Activated CD4-positive, alpha-beta T cell treated with anti-CD3 and anti-CD28 coated beads for 36 hours (primary cell): ENCODE measurements around the gene SPAG16. TPM values are rescaled to one million over a fixed set of nuclear protein-coding genes. Genes with fewer than 3 reads are reported as not detected.
"Not testable (repeated sequence)": the region's sequence is repeated elsewhere in the genome, so short reads cannot be mapped to it uniquely, and the experiment has no call there.

Experiments
- ATAC-seq: fragments of 200-7000 bp; cut with Tn5 transposase; one replicate; pipeline ENCODE4 v1.10.0; 2021; ENCODE audit warnings: mild to moderate bottlenecking, moderate library complexity
- CTCF ChIA-PET: fragments of 350-600 bp; sonication (Branson Sonifier 250); formaldehyde crosslinking; loops from one replicate; lab custom pipeline; 2021; ENCODE audit warnings: antibody characterized with exemption; lab: Charles Lee
- POLR2A ChIA-PET: fragments of 350-600 bp; sonication (Branson Sonifier 250); formaldehyde crosslinking; loops from one replicate; lab custom pipeline; 2021; ENCODE audit warnings: antibody characterized with exemption, inconsistent platforms; lab: Charles Lee
- DNase-seq: peaks from one replicate; pipeline ENCODE4 v3.0.0-alpha.2; 2020
- H3K27ac Mint-ChIP-seq: one replicate; pipeline ENCODE4 v1.8.0; 2021; ENCODE audit warnings: mixed read lengths
- H3K27me3 Mint-ChIP-seq: one replicate; pipeline ENCODE4 v1.8.0; 2021; ENCODE audit warnings: mixed read lengths
- H3K36me3 Mint-ChIP-seq: one replicate; pipeline ENCODE4 v1.8.0; 2021; ENCODE audit warnings: low read depth, mixed read lengths
- H3K4me1 Mint-ChIP-seq: one replicate; pipeline ENCODE4 v1.8.0; 2021; ENCODE audit warnings: mixed read lengths
- H3K4me3 Mint-ChIP-seq: one replicate; pipeline ENCODE4 v1.8.0; 2021; ENCODE audit warnings: mild to moderate bottlenecking, moderate library complexity, mixed read lengths
- H3K9me3 Mint-ChIP-seq: one replicate; pipeline ENCODE4 v1.8.0; 2021; ENCODE audit warnings: low read depth, mixed read lengths
- intact Hi-C, 2 experiments: fragments of 100-400 bp; cut with DNase I in 1 of 2; cut with micrococcal nuclease in 1 of 2; formaldehyde crosslinking; loops; one replicate each; pipeline versions ENCODE4 v1.14.2 to v1.15.1; 2022 to 2024; cut with DNase I, micrococcal nuclease
- total RNA-seq, 2 experiments: library from RNA; stranded (reverse); gene quantifications; one replicate each; pipeline ENCODE4 v1.2.3, GENCODE V29; 2021

Gene SPAG16
- total RNA-seq, 2 experiments from 2014 or later, result 10.1 to 10.8 TPM

- H3K4me1 Mint-ChIP-seq, result no peaks in the 10 kb centered on the region
- DNase-seq (no peak), ATAC-seq (no peak)
- H3K27me3 Mint-ChIP-seq, result no peaks in the 10 kb centered on the region
- intact Hi-C loops, result no loop called here
- H3K27ac Mint-ChIP-seq, result no peak overlapping the region
- ChIA-PET CTCF (interaction anchor here (0.5 to 1.1 kb wide), 2 partner anchors 31 to 81 kb away, joined by 3 to 4 read pairs; no protein-coding TSS in a partner anchor), POLR2A (no interaction called here)
- no peaks in the 10 kb centered on the region for H3K36me3 Mint-ChIP-seq
- H3K4me3 Mint-ChIP-seq, result no peak overlapping the region
- peaks cover 14% of the 10 kb centered on the region for H3K9me3 Mint-ChIP-seq
These were observed 380.6 kb downstream of the SPAG16 start for GRCh38 chr2:213664817-213665216.

- CTCF ChIA-PET, result no interaction called here
- intact Hi-C loops, result no loop called here
- no peak overlapping the region for H3K27ac Mint-ChIP-seq
These were observed 385.4 kb downstream of the SPAG16 start for GRCh38 chr2:213669657-213670056.

GRCh38 chr2:213678437-213679218 lies 394.4 kb downstream of the SPAG16 start:
- ATAC-seq, result no peak
- Mint-ChIP-seq H3K27ac (no peak overlapping the region), H3K4me1 (no peaks in the 10 kb centered on the region), H3K27me3 (no peaks in the 10 kb centered on the region), H3K9me3 (no peaks in the 10 kb centered on the region), H3K36me3 (no peaks in the 10 kb centered on the region), H3K4me3 (no peak overlapping the region)
- CTCF ChIA-PET, result no interaction called here
- POLR2A ChIA-PET, result no interaction called here
- no peak for DNase-seq
- intact Hi-C loops, result no loop called here

More at GRCh38 chr2:213669657-213670056, 385.4 kb downstream of the SPAG16 start:
- H3K4me1 Mint-ChIP-seq, result no peaks in the 10 kb centered on the region
- POLR2A ChIA-PET, result no interaction called here
- H3K27me3 Mint-ChIP-seq, result no peaks in the 10 kb centered on the region
- H3K9me3 Mint-ChIP-seq, result peaks cover 18% of the 10 kb centered on the region
- H3K36me3 Mint-ChIP-seq, result no peaks in the 10 kb centered on the region
- no peak for ATAC-seq
- no peak overlapping the region for H3K4me3 Mint-ChIP-seq
- DNase-seq, result no peak

- Mint-ChIP-seq H3K4me3 (no peak overlapping the region), H3K4me1 (no peaks in the 10 kb centered on the region), H3K9me3 (no peaks in the 10 kb centered on the region), H3K36me3 (no peaks in the 10 kb centered on the region), H3K27me3 (no peaks in the 10 kb centered on the region), H3K27ac (no peak overlapping the region)
- DNase-seq (no peak), ATAC-seq (no peak)
- intact Hi-C loops, result no loop called here
- CTCF ChIA-PET, result no interaction called here
- POLR2A ChIA-PET, result no interaction called here
These were observed 395.6 kb downstream of the SPAG16 start for GRCh38 chr2:213679894-213680293.

GRCh38 chr2:213682276-213682675 lies 398.0 kb downstream of the SPAG16 start:
- Mint-ChIP-seq H3K27me3 (no peaks in the 10 kb centered on the region), H3K4me3 (no peak overlapping the region)
- POLR2A ChIA-PET, result no interaction called here

GRCh38 chr2:213688133-213688532 lies 403.9 kb downstream of the SPAG16 start:
- intact Hi-C loops, result no loop called here
- DNase-seq (no peak), ATAC-seq (no peak)
- no peak overlapping the region for H3K27ac Mint-ChIP-seq
- H3K9me3 Mint-ChIP-seq, result no peaks in the 10 kb centered on the region
- no peaks in the 10 kb centered on the region for H3K27me3 Mint-ChIP-seq
- POLR2A ChIA-PET, result no interaction called here
- H3K4me1 Mint-ChIP-seq, result no peaks in the 10 kb centered on the region
- H3K4me3 Mint-ChIP-seq, result no peak overlapping the region
- no peaks in the 10 kb centered on the region for H3K36me3 Mint-ChIP-seq
- CTCF ChIA-PET, result no interaction called here

More at GRCh38 chr2:213682276-213682675, 398.0 kb downstream of the SPAG16 start:
- Mint-ChIP-seq H3K9me3 (no peaks in the 10 kb centered on the region), H3K27ac (no peak overlapping the region), H3K4me1 (no peaks in the 10 kb centered on the region), H3K36me3 (no peaks in the 10 kb centered on the region)
- DNase-seq (no peak), ATAC-seq (no peak)
- intact Hi-C loops, result no loop called here
- CTCF ChIA-PET, result interaction anchor here (0.7 kb wide), 1 partner anchor 1756 kb away, joined by 3 read pairs; no protein-coding TSS in a partner anchor

GRCh38 chr2:213688825-213689224 lies 404.6 kb downstream of the SPAG16 start:
- CTCF ChIA-PET, DNase-seq, H3K27me3 Mint-ChIP-seq, POLR2A ChIA-PET, H3K27ac Mint-ChIP-seq, ATAC-seq, H3K9me3 Mint-ChIP-seq, H3K36me3 Mint-ChIP-seq, H3K4me3 Mint-ChIP-seq, H3K4me1 Mint-ChIP-seq, intact Hi-C loops: not testable (repeated sequence)

GRCh38 chr2:213689585-213689984 lies 405.3 kb downstream of the SPAG16 start:
- POLR2A ChIA-PET, result no interaction called here
- H3K36me3 Mint-ChIP-seq, result no peaks in the 10 kb centered on the region
- no peaks in the 10 kb centered on the region for H3K27me3 Mint-ChIP-seq
- no peak overlapping the region for H3K4me3 Mint-ChIP-seq
- intact Hi-C loops, result no loop called here
- DNase-seq (no peak), ATAC-seq (no peak)
- H3K9me3 Mint-ChIP-seq, result no peaks in the 10 kb centered on the region
- H3K27ac Mint-ChIP-seq, result no peak overlapping the region
- CTCF ChIA-PET, result no interaction called here
- H3K4me1 Mint-ChIP-seq, result no peaks in the 10 kb centered on the region

- ChIA-PET CTCF (no interaction called here), POLR2A (no interaction called here)
- intact Hi-C loops, result no loop called here
- Mint-ChIP-seq H3K9me3 (no peaks in the 10 kb centered on the region), H3K36me3 (no peaks in the 10 kb centered on the region), H3K27ac (no peak overlapping the region), H3K27me3 (no peaks in the 10 kb centered on the region), H3K4me1 (no peaks in the 10 kb centered on the region), H3K4me3 (no peak overlapping the region)
- ATAC-seq (no peak), DNase-seq (no peak)
These were observed 407.1 kb downstream of the SPAG16 start for GRCh38 chr2:213691351-213691750.

GRCh38 chr2:213696442-213696841 lies 412.2 kb downstream of the SPAG16 start:
- CTCF ChIA-PET, result no interaction called here
- Mint-ChIP-seq H3K27ac (no peak overlapping the region), H3K4me3 (no peak overlapping the region), H3K36me3 (no peaks in the 10 kb centered on the region), H3K27me3 (no peaks in the 10 kb centered on the region), H3K4me1 (no peaks in the 10 kb centered on the region), H3K9me3 (no peaks in the 10 kb centered on the region)
- ATAC-seq (no peak), DNase-seq (no peak)
- intact Hi-C loops, result no loop called here
- POLR2A ChIA-PET, result no interaction called here

GRCh38 chr2:213701365-213701764 lies 417.1 kb downstream of the SPAG16 start:
- ATAC-seq, H3K4me3 Mint-ChIP-seq, intact Hi-C loops, H3K27me3 Mint-ChIP-seq, DNase-seq, H3K36me3 Mint-ChIP-seq, H3K4me1 Mint-ChIP-seq, H3K27ac Mint-ChIP-seq, H3K9me3 Mint-ChIP-seq, POLR2A ChIA-PET: not testable (repeated sequence)
- CTCF ChIA-PET, result interaction anchor here (0.8 kb wide), 1 partner anchor 13 kb away, joined by 4 read pairs; no protein-coding TSS in a partner anchor

GRCh38 chr2:213703406-213704098 lies 419.3 kb downstream of the SPAG16 start:
- DNase-seq, result no peak
- Mint-ChIP-seq H3K9me3 (peaks cover 7% of the 10 kb centered on the region), H3K27ac (no peak overlapping the region), H3K27me3 (no peaks in the 10 kb centered on the region), H3K4me1 (no peaks in the 10 kb centered on the region), H3K36me3 (no peaks in the 10 kb centered on the region), H3K4me3 (no peak overlapping the region)
- POLR2A ChIA-PET, result interaction anchor here (0.7 kb wide), 1 partner anchor 128 kb away, joined by 3 read pairs; no protein-coding TSS in a partner anchor
- CTCF ChIA-PET, result interaction anchor here (1.3 kb wide), 1 partner anchor 10 kb away, joined by 4 read pairs; no protein-coding TSS in a partner anchor
- no peak for ATAC-seq
- intact Hi-C loops, result no loop called here
